NCI-H1417 (cell line): ENCODE results near the gene FBXO38.

ENCODE experiments used
- DNase-seq, 3 experiments: peaks; one replicate each; lab custom pipeline; 2025; lab: John Stamatoyannopoulos, UW

FBXO38 gene

DNA sequence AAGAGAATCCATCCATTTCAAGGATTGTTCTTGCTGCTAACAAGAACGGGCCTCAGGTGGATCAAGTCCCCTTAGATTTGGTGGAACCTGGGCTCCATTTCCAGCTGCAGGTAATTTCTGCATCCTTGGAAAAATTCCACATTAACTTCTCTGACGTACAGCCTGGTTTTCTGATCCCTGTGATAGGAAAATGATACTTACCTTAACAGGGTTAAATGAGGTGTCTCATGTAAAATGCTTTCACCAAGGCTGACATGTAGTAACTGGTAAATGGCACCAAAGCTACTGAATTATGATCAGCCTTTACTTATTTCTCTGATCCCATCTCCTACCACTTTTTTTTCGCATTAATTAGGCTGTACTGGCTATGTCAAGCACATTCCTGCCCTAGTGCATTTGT, 93.7 kb downstream of the FBXO38 start:
- DNase-seq: no peak

DNA sequence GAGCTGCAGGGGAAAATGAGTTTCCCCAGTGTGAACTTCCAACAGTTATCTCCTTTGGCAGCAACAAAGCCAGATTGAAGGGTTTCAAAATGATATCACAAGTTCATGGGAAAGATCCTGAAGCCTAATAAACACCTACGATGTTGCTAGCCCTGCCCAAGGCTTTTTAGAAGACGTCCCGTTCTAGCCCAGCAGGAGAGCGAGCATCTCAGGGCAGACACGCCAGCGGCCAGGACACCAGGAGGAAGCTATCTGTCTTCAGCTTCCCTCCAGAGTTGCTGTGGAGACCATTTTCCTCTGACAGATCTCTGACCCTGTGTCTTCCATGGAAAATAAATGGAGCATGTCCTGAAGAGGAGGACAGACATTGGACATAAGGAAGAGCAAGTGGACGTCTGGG, 98.4 kb downstream of the FBXO38 start:
- DNase-seq: no peak

DNA sequence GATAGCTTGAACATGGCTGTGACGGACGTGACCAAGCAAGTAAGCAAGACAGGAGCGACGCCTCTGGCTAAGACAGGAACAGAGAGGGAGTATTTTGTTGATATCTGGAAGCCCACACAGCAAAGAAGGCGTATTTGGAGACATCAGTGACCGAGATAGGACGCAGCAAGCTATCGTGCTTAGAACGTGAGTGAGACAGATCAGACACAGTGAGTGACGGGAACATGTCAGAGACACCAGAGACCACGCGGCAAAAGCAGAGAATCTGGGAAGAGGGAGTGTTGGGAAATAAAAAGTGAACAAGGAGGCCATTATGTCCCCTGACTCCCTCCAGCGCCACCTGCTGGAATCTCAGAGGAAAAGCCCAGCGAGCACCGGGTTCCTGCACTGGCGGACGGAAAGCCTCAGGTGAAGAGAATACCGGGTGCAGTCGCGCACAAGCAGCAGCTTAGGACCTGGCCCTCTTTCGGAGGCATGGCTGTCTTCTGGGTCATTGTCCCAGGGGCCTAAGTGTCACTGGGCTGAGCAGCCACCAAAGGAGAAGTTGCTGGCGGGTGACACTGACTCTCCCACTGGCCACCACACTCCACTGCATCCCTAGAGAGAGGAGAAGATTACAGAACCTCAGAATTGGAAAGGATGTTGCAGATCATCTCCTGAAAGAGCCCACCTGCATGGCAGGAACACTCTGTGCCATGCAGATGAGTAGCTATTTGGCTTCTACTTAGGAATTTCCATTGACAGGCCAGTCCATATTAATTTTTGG, 99.1 kb downstream of the FBXO38 start:
- no peak for DNase-seq

DNA sequence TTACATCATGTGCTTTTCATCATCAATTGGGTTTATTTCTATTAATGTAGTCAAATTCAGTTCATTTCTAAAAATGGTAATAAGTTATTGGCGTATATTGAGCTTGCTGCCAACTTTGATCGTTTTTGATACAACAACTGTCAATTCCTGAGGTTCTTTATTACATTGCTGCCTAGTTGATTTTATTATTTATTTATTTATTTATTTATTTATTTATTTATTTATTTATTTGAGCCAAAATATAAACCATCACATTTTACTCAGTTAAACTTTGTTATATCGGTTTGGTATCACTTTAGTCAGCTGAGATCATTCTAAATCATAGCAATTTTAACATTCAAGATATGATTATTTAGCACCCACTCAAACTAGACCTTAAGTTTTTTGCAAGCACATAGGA, 100.0 kb downstream of the FBXO38 start:
- no peak for DNase-seq

DNA sequence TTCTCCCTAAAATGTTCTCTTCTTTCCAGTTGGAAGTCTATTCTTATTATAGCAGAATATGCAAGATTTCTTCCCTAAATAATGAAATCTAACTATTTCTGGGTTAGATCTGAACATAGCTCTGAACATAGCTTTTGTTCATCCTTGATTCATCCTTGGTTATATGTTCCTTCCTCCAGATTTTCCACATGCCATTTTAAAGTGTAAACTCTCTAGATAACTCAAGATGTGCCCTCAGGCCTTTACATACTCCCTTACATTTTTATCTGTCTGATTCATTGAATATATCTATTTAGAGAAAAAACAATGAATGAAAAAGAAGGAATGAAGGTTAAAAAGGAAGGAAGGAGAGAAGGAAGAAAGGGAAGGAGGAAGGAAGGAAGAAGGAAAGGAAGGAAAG, 100.9 kb downstream of the FBXO38 start:
- DNase-seq: no peak

DNA sequence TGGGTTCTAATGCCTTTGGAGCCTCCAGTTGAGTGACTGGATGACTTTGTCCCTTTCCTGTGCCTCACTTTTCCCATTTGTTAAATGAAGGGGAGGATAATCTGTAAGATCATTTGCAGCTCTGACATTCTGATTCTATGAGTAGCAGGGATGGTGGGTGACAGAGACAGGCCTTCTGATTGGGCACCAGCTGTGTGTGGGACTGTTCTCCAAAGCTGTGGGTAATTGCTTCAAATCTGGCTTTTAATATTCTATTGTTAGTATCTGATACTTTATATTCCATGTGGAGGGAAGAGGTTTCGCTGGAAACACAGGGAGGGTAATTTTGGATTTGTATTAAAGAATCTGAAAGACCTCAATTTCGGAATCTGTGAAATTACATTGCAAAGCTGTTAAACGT, 102.7 kb downstream of the FBXO38 start:
- DNase-seq: no peak

DNA sequence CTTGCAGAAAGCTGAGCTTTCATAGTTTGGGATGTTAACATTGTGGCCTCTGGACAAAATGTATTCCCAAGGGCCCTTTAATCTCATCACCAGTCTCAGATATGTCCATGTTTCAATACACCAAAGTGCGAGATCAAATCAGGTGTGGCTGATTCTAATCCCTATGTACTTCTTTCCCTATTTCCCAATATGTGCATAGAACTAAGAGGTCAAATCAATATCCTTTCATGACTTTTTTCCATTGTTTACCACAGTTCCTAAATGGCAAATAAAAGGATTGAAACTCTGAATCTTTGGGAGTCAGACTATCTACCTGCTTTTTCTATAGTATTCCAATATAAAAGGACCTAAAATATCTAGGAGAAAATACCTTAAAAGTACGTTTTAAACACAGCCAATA, 105.0 kb downstream of the FBXO38 start:
- no peak for DNase-seq

DNA sequence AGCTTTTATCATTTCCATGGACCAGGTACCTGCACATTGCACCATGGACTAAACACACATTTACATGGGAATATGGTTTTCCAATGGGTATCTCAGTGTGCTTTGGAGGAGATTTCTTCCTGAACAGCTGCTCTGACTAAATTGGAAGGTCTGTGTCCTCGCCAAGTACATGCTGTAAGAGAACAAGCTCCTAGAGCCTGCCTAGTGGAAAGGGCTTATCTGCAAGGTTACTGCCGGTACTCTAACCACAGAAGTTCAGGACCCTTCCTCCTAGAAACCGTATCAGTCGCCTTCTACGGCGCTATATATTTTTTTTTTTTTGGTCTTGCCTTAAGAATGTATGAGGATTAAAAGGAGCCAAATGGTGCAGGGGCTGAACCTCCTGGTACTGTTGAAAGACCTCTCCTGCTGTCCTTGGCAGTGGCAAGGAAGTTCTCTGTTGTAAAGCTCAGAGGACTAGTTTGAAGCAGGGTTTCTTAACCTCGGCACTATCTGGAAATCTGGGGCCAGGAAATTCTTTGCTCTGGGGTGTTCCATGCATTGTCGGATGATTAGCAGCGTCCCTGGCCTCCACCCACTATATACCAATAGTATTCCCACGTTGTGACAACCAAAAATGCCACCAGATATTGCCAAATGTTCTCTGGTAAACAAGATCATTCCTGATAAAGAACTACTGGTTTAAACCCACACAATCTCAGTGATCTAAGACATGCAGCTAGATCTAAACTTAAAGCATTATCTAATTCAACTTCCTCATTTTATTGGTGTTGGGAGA, 107.4 kb downstream of the FBXO38 start:
- no peak for DNase-seq

DNA sequence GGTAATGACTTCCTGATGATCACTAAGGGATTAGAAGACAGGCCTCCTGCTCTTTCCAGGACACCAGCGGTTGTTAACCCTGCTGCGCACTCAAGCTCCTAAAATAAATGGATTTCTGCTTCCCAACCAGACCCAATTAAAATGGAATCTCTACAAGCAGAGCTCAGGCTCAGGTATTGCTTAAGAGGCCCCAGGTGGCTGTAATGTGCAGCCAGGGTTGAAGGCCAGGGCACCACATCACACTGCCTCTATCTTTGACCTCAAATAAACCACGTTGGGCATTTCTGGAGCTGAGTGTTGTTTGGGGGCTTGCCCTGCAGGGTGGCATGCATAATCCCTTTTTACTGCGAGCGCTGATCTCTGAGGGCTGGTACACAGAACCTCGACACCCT, 108.0 kb downstream of the FBXO38 start:
- DNase-seq: no peak

DNA sequence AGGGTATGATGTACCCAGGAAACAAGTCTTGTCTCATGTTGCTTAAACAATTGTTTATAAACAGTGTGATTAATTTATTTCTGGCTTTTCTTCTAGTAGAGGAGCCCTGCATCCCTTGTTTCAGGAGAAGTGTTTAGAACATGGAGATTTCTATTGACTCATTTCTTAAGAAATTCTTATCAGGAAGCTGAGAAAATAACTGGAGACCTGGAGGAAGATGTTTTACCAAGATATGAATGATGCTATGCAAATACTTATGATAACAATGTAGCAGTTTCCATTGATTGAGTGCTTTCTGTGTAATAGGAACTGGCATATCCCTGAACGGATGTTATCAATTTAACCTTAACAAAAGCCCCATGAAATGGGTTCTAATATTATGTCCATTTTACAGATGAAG, 108.6 kb downstream of the FBXO38 start:
- no peak for DNase-seq
